ENCODE data around the gene LARP7.
"Not testable (repeated sequence)": the region's sequence is repeated elsewhere in the genome, so short reads cannot be mapped to it uniquely, and the experiment has no call there.

The LARP7 gene

GRCh38 chr4:112633477-112634235, 3.3 kb upstream of the LARP7 start:
- no peak for TF ChIP-seq PAX5 (IDR thresholded peaks at IDR 0.05; ENCODE audit: insufficient read depth, low read length, severe bottlenecking)
- peak; percentile 68 for TF ChIP-seq SPI1 (IDR thresholded peaks at IDR 0.05; ENCODE audit: low read depth, low read length)
- FAIRE-seq = peak; percentile 58
- no peak for DNase-seq (ENCODE audit: insufficient read length, low spot score)

GRCh38 chr4:112637552-112637866, 566 bp downstream of the LARP7 start:
- DNase-seq (ENCODE audit: insufficient read length, low spot score) (no peak), FAIRE-seq (no peak)
- TF ChIP-seq POLR2AphosphoS5 (IDR thresholded peaks at IDR 0.05; ENCODE audit: low read depth, low read length) = no peak
- TF ChIP-seq POLR2A (IDR thresholded peaks at IDR 0.05; ENCODE audit: low read depth, low read length) = no peak
- TF ChIP-seq PAX5 (IDR thresholded peaks at IDR 0.05; ENCODE audit: insufficient read depth, low read length, severe bottlenecking) = no peak
- TF ChIP-seq SPI1 (IDR thresholded peaks at IDR 0.05; ENCODE audit: low read depth, low read length) = no peak
- TF ChIP-seq POU2F2 (IDR thresholded peaks at IDR 0.05; ENCODE audit: low read depth, low read length) = no peak
- TF ChIP-seq TAF1 (IDR thresholded peaks at IDR 0.05; ENCODE audit: low read depth, low read length) = no peak

- DNase-seq (ENCODE audit: insufficient read length, low spot score) = no peak
- FAIRE-seq = peak; percentile 62
- no peak for TF ChIP-seq SPI1 (IDR thresholded peaks at IDR 0.05; ENCODE audit: low read depth, low read length)
- TF ChIP-seq POU2F2 (IDR thresholded peaks at IDR 0.05; ENCODE audit: low read depth, low read length) = no peak
- no peak for TF ChIP-seq POLR2AphosphoS5 (IDR thresholded peaks at IDR 0.05; ENCODE audit: low read depth, low read length)
- no peak for TF ChIP-seq POLR2A (IDR thresholded peaks at IDR 0.05; ENCODE audit: low read depth, low read length)
- TF ChIP-seq PAX5 (IDR thresholded peaks at IDR 0.05; ENCODE audit: insufficient read depth, low read length, severe bottlenecking) = no peak
- TF ChIP-seq TAF1 (IDR thresholded peaks at IDR 0.05; ENCODE audit: low read depth, low read length) = no peak
Observed at GRCh38 chr4:112642526-112642925, 5.6 kb downstream of the LARP7 start.

GRCh38 chr4:112644595-112645535, 7.9 kb downstream of the LARP7 start:
- not testable (repeated sequence) for FAIRE-seq

GRCh38 chr4:112645541-112646329, 8.8 kb downstream of the LARP7 start:
- TF ChIP-seq POLR2AphosphoS5 (IDR thresholded peaks at IDR 0.05; ENCODE audit: low read depth, low read length) = no peak
- TF ChIP-seq SPI1 (IDR thresholded peaks at IDR 0.05; ENCODE audit: low read depth, low read length) = no peak
- no peak for TF ChIP-seq TAF1 (IDR thresholded peaks at IDR 0.05; ENCODE audit: low read depth, low read length)
- no peak for TF ChIP-seq PAX5 (IDR thresholded peaks at IDR 0.05; ENCODE audit: insufficient read depth, low read length, severe bottlenecking)
- TF ChIP-seq POLR2A (IDR thresholded peaks at IDR 0.05; ENCODE audit: low read depth, low read length) = no peak
- no peak for TF ChIP-seq POU2F2 (IDR thresholded peaks at IDR 0.05; ENCODE audit: low read depth, low read length)
- peak; percentile 16 for FAIRE-seq
- no peak for DNase-seq (ENCODE audit: insufficient read length, low spot score)

More at GRCh38 chr4:112644595-112645535, 7.9 kb downstream of the LARP7 start:
- not testable (repeated sequence) for DNase-seq (ENCODE audit: insufficient read length, low spot score)

- FAIRE-seq (no peak), DNase-seq (ENCODE audit: insufficient read length, low spot score) (no peak)
- TF ChIP-seq POLR2AphosphoS5 (IDR thresholded peaks at IDR 0.05; ENCODE audit: low read depth, low read length) (no peak), PAX5 (IDR thresholded peaks at IDR 0.05; ENCODE audit: insufficient read depth, low read length, severe bottlenecking) (no peak), POU2F2 (IDR thresholded peaks at IDR 0.05; ENCODE audit: low read depth, low read length) (no peak), POLR2A (IDR thresholded peaks at IDR 0.05; ENCODE audit: low read depth, low read length) (no peak), TAF1 (IDR thresholded peaks at IDR 0.05; ENCODE audit: low read depth, low read length) (no peak), SPI1 (IDR thresholded peaks at IDR 0.05; ENCODE audit: low read depth, low read length) (no peak)
Observed at GRCh38 chr4:112646632-112647537, 9.9 kb downstream of the LARP7 start.

- TF ChIP-seq POU2F2 (IDR thresholded peaks at IDR 0.05; ENCODE audit: low read depth, low read length) = no peak
- TF ChIP-seq POLR2AphosphoS5 (IDR thresholded peaks at IDR 0.05; ENCODE audit: low read depth, low read length) = no peak
- TF ChIP-seq TAF1 (IDR thresholded peaks at IDR 0.05; ENCODE audit: low read depth, low read length) = no peak
- no peak for TF ChIP-seq SPI1 (IDR thresholded peaks at IDR 0.05; ENCODE audit: low read depth, low read length)
- no peak for TF ChIP-seq POLR2A (IDR thresholded peaks at IDR 0.05; ENCODE audit: low read depth, low read length)
- TF ChIP-seq PAX5 (IDR thresholded peaks at IDR 0.05; ENCODE audit: insufficient read depth, low read length, severe bottlenecking) = no peak
- FAIRE-seq (peak; percentile 80), DNase-seq (ENCODE audit: insufficient read length, low spot score) (no peak)
Observed at GRCh38 chr4:112647785-112648184, 10.8 kb downstream of the LARP7 start.

- FAIRE-seq (no peak), DNase-seq (ENCODE audit: insufficient read length, low spot score) (no peak)
- no peak for TF ChIP-seq POLR2A (IDR thresholded peaks at IDR 0.05; ENCODE audit: low read depth, low read length)
Observed at GRCh38 chr4:112648263-112649054, 11.5 kb downstream of the LARP7 start.
